Erythroblast (primary cell): ENCODE data around the gene ITPR2.
"Not testable (repeated sequence)": the region's sequence is repeated elsewhere in the genome, so short reads cannot be mapped to it uniquely, and the experiment has no call there.

Source experiments
- DNase-seq, 2 experiments: peaks; one replicate each; lab custom pipeline; 2025; lab: John Stamatoyannopoulos, UW
- GATA1 ChIP-seq: IDR thresholded peaks from 2 replicates; pipeline ENCODE4 v1.6.1; 2011; ENCODE audit warnings: low read depth, mild to moderate bottlenecking, control low read depth, low read length, moderate library complexity
- POLR2A ChIP-seq: IDR thresholded peaks from 2 replicates; pipeline ENCODE4 v1.6.1; 2011; ENCODE audit warnings: mild to moderate bottlenecking, low read length

ITPR2 gene

GRCh38 chr12:26465419-26466097, 367.4 kb downstream of the ITPR2 start:
- DNase-seq, result no peak

DNA sequence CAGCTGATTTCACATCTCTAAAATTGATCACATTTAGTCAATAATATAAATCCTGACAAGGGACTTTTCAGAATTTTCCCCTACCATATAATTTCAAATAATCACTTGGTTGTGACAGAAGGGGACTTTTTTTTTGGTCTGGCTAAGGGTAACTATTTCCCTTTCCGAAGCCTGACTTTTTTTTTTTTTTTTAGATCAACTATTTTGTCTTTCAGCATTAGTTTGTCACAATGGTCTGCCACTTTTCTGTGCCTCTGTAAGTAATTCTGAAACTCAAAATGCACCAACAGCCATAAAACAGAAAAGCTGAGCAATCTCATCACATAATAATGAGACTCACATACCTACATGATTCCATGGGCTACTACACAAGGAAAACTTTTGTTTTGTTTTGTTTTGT, 371.2 kb downstream of the ITPR2 start:
- TF ChIP-seq POLR2A (no peak), GATA1 (no peak)
- no peak for DNase-seq

More at GRCh38 chr12:26465419-26466097, 367.4 kb downstream of the ITPR2 start:
- TF ChIP-seq POLR2A, result no peak
- no peak for TF ChIP-seq GATA1

DNA sequence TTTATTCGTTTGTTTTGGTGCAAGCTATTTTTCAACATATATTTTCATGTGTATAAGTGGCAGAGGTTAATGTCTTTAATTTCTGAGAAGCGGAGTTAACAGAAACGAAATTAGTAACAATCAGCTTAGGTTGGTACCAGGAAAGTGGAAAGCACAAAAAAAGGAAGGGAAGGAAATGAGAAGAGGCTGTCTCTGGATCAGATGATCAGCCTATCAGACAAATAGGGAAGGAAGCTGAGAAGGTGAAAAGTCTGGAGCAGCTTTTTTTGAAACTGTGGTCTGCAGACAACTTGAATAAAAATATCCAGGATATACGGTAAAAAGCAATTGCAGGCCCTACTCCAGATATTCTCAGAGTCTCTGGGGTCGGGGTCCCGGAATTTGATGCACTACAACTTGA, 372.6 kb downstream of the ITPR2 start:
- TF ChIP-seq POLR2A, result no peak
- no peak for DNase-seq

GRCh38 chr12:26455936-26456574, 376.9 kb downstream of the ITPR2 start:
- no peak for DNase-seq
- TF ChIP-seq POLR2A (no peak), GATA1 (no peak)

- TF ChIP-seq POLR2A (no peak), GATA1 (no peak)
- DNase-seq, result no peak
These were observed 379.7 kb downstream of the ITPR2 start for GRCh38 chr12:26453246-26453645.

DNA sequence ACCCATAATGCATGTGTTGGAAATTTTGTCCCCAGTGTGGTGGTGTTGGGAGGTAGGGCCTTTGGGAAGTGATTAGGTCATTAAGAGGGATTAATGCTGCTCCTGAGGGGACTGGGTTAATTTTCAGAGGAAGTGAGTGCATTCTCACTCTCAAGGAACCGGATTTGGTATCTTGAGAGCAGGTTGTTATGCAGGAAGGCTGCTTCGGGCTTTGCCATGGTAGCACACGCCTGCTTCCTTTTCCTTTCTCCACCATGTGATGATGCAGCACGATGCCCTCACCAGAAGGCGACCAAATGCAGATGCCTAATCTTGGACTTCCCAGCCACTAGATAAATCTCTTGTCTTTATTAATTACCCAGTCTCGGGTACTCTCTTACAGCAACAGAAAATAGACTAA, 380.5 kb downstream of the ITPR2 start:
- no peak for DNase-seq
- TF ChIP-seq POLR2A (no peak), GATA1 (no peak)

- TF ChIP-seq GATA1, result no peak
- TF ChIP-seq POLR2A, result no peak
- DNase-seq, result no peak
These were observed 381.2 kb downstream of the ITPR2 start for GRCh38 chr12:26451763-26452162.

- no peak for DNase-seq
- TF ChIP-seq POLR2A (no peak), GATA1 (no peak)
These were observed 387.1 kb downstream of the ITPR2 start for GRCh38 chr12:26445909-26446308.

DNA sequence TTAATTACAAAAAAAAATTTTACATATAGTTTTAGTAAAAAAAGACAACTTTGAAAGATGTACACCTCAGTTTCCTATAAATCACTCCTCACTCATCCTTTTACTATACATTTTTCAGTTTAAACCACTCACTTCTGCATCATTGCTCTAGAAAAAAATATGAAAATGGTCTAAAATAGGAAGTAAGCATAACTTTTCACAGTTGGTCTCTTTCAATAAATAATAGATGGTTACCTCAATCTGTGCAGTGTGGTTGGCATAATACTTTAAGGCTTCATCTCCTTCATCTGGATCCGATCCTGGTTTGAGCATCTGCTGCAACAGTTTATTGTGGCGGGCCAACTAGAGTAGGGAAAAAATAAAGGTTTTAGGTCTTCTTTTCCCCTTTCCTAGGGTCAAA, 389.7 kb downstream of the ITPR2 start:
- no peak for TF ChIP-seq POLR2A
- no peak for TF ChIP-seq GATA1
- DNase-seq, result no peak

DNA sequence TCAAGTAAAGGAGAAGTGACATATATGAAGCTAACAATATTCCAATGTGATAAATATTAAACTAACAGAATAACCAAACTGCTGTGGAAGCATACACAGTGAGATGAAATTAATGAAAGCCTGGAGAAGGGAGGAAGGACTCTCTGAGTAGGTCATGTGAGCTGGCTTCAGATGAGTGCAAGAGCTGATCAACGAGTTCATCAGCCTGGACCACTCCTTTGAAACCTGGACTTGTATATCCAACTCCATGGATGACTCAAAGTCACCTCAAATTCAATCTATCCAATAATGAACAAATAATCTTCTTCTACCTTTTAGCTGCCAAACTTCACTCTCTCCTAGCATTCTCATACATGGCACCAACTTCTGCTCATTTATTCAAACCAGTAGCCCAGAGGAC, 391.6 kb downstream of the ITPR2 start:
- TF ChIP-seq POLR2A (no peak), GATA1 (no peak)
- DNase-seq, result no peak

GRCh38 chr12:26435069-26435404, 398.0 kb downstream of the ITPR2 start:
- no peak for DNase-seq
- TF ChIP-seq POLR2A (no peak), GATA1 (no peak)

DNA sequence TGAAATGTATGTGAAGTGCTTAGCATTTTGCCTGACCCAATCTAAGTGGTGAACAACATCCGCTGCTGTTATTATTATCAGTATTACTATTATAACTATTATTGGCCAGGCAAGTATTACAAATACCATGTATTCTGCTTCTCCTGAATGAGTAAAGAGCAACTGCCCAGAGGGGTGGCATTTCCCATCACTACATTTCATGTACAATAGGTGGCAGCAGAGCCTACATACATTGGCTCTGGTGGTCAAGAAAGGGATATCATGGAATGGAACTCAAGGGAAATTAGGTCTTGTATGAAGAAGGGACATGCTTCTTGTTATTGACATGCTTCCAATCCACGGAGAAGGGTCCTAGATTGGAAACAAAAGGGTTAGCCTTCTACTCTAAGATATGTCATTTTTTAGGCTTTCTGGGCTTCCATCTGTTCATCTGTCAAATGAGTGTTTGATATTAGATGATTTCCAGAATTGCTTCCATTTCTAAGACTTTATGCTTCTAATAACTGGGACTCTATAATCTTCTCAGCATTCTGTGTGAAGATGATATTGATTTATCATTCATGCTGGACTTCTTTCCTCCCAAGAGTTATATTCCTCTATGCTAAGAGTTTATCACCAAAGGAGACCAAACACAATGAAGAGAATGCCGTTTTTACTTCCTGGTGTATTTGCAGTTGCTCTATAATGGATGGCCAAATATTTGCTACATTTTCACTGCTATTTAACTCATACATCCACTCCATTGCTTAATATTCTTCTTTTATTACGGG, 398.5 kb downstream of the ITPR2 start:
- peak; percentile 60 to 63 for DNase-seq
- TF ChIP-seq GATA1, result no peak
- TF ChIP-seq POLR2A, result no peak

DNA sequence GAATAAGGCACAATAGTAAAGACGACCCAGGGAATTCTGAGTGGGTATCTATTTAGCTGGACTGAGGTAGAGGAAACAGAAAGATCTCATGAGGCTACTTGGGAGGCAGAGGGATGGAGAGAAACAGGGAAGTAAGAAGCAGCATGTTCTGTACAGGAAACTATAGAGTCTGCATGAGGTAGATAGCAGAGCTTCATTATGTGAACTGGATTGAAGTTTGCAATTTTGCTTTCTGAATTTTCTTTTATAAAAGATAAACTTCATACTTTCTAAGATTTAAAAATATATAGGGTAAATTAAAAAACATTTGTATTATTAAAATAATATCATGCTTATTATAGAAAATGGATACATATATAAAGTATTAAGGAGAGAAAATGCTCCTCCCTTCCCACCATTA, 399.3 kb downstream of the ITPR2 start:
- DNase-seq, result not testable (repeated sequence)

DNA sequence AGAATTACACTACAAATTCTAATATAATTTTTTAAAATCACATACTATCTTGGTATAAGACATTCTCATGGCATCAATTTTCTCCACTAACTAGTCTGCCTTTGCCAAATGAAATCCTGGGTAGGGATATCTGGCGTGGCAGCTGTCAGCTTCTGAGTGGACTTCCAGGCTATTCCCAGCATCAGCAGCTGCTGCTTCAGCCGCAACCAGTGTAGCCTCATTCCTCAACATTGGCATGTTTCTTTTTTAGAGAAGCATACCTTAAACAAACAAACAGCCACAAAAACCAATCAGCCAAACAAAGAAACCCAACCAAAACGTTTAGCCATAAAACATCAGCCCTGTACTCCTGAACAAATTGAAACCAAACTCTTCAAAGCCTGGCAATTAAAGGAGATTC, 401.8 kb downstream of the ITPR2 start:
- DNase-seq, result no peak
- TF ChIP-seq GATA1 (no peak), POLR2A (no peak)

DNA sequence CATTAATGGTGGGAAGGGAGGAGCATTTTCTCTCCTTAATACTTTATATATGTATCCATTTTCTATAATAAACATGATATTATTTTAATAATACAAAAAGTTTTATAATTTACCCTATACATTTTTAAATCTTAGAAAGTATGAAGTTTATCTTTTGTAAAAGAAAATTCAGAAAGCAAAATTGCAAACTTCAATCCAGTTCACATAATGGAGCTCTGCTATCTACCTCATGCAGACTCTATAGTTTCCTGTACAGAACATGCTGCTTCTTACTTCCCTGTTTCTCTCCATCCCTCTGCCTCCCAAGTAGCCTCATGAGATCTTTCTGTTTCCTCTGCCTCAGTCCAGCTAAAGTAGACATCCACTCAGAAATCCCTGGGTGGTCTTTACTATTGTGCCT, 402.4 kb downstream of the ITPR2 start:
- DNase-seq, result not testable (repeated sequence)
